Ammon's horn (tissue), 1 donor: Measurements from ENCODE around the gene ARHGAP12.
A peak's percentile ranks its signal among the peaks of the same experiment; 100 is the strongest.
"Not testable (repeated sequence)": the region's sequence is repeated elsewhere in the genome, so short reads cannot be mapped to it uniquely, and the experiment has no call there.

Source experiments
- DNase-seq: peaks from one replicate; pipeline ENCODE4 v3.0.0-alpha.2; 2016; ENCODE audit warnings: low spot score

Gene ARHGAP12

GRCh38 chr10:31923389-31923788, 5.2 kb downstream of the ARHGAP12 start:
- no peak for DNase-seq

DNA sequence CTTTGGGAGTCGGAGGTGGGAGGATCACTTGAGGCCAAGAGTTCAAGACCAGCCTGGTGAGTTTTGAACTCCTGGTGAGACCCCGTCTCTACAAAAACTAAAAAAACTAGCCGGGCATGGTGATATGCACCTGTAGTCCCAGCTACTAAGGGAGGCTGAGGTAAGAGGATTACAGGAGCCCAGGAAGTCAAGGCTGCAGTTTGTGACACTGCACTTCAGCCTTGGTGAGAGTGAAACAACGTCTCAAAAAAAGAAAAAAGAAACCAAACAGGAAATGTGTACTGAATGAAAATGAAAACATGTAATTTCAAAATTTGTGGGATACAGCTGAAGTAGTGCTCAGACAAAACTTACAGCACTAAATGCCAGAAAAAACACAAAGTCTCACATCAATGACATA, 7.6 kb downstream of the ARHGAP12 start:
- DNase-seq: no peak

DNA sequence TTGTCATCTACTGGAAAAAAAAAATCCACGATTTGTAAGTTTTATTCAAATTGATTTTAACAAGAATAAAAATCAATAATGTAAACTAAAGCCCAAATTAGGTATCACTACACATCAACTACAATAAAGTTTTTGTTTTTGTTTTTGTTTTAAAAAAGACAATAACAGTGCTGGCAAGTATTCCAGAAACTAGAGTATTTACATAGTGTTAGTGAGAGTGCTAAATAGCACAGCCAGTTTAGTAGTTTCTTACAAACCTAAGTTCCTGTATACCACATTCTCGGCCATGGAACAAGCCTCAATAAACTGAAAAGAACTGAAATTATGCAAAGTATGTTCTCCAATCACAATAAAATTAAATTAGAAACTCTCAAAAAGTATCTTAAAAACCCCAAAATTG, 8.1 kb downstream of the ARHGAP12 start:
- no peak for DNase-seq

GRCh38 chr10:31918671-31919409, 9.8 kb downstream of the ARHGAP12 start:
- DNase-seq: no peak

DNA sequence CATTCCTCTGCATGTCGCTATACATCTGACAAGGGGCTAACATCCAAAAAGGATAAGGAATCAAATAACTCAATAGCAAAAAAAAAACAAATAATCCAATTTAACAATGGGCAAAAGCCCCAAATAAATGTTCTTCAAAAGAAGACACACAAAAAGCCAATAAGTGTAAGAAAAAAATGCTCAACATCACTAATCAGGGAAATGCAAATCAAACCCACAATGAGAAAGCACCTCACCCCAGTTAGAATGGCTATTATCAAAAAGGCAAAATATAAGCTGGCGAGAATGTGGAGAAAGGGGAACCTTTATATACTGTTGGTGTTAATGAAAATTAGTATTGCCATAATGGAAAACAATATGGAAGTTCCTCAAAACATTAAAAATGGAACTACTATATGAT, 14.3 kb downstream of the ARHGAP12 start:
- no peak for DNase-seq

DNA sequence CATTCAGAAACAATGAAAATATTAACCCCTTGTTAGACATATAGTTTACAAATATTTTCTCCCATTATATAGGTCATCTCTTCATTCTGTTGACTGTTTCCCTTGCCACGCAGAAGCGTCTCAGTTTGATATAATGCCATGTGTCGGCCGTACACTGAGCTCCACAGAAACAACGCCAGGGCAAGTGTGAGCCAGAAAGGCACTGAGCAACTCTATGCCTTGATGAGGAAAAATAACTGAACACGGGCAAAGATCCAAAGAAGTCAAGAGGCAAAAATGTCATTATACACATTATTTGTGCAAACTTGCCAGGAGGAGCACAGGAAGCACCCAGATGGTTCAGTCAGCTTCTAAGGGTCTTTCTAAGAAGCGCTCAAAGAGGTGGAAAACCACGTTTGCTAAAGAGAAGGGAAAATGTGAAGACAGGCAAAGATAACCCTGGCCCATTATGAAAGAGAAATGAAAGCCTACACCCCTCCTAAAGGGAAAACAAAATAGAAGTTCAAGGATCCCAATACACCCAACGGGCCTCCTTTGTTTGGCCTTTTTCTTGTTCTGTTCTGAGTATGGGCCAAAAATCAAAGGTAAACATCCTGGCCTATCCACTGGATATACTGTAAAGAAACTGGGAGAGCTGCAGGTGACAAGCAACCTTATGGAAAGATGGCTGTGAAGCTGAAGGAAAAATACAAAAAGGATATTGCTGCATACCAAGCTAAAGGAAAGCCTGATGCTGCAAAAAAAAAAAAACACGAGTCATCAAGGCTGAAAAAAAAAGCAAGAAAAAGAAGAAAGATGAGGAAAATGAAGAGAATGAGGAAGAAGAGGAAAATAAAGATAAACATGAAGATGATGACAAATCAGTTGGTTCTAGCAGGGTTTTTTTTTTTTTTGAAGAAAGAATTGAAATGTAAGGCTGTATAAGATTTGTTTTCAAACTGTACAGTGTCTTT, 15.5 kb downstream of the ARHGAP12 start:
- DNase-seq: no peak

- DNase-seq: no peak
These were observed 16.3 kb downstream of the ARHGAP12 start for GRCh38 chr10:31912289-31912688.

- DNase-seq: no peak
These were observed 18.6 kb downstream of the ARHGAP12 start for GRCh38 chr10:31910016-31910415.

- DNase-seq: no peak
These were observed 20.5 kb downstream of the ARHGAP12 start for GRCh38 chr10:31908157-31908556.

- DNase-seq: no peak
These were observed 22.6 kb downstream of the ARHGAP12 start for GRCh38 chr10:31906039-31906438.

GRCh38 chr10:31905586-31905985, 23.0 kb downstream of the ARHGAP12 start:
- no peak for DNase-seq

GRCh38 chr10:31902625-31903024, 26.0 kb downstream of the ARHGAP12 start:
- DNase-seq: no peak

- DNase-seq: no peak
These were observed 31.1 kb downstream of the ARHGAP12 start for GRCh38 chr10:31897506-31897905.

DNA sequence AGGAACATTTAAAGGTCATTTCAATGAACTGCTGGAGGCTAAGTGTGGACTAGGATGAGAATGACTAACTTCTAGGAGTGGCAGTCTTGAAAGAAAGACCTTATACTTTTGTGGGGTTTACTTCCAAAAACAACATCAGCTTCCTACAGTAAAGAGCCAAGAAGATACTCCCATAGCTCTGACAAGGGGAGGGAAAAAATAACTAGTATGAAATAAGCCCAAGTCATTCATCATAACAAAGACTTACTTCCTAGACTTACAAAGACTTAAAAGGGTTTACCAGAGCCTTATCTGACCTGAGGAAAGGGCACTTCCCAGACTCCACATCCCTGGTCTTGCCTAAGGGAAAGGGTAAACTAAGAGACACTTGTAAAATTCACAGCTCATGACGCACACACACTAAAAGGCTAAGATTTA, 31.7 kb downstream of the ARHGAP12 start:
- no peak for DNase-seq

DNA sequence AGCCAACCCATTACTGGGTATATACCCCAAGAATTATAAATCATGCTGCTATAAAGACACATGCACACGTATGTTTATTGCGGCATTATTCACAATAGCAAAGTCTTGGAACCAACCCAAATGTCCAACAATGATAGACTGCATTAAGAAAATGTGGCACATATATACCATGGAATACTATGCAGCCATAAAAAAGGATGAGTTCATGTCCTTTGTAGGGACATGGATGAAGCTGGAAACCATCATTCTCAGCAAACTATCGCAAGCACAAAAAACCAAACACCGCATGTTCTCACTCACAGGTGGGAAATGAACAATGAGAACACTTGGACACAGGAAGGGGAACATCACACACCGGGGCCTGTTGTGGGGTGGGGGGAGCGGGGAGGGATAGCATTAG, 32.9 kb downstream of the ARHGAP12 start:
- DNase-seq: not testable (repeated sequence)

GRCh38 chr10:31888442-31888841, 40.2 kb downstream of the ARHGAP12 start:
- no peak for DNase-seq

GRCh38 chr10:31887850-31888249, 40.8 kb downstream of the ARHGAP12 start:
- DNase-seq: no peak

- no peak for DNase-seq
These were observed 41.7 kb downstream of the ARHGAP12 start for GRCh38 chr10:31886885-31887284.

- no peak for DNase-seq
These were observed 42.7 kb downstream of the ARHGAP12 start for GRCh38 chr10:31885971-31886370.

DNA sequence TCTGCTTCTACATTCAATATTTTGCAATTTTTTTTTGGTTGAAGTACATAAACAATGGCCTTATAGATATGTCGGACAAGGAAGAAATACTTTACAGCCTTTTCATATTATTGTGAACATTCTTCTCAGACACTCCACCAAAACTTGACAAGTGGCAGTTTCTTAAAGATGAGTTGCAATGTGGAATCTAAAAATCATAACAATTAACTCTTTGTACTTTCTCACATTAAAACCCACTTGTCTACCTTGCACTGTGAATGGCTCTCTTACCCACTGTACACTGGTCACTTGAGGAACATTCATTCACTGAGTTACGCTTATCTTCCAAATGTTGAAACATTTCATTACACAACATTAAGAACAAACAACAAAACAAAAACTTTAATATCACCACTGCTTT, 44.2 kb downstream of the ARHGAP12 start:
- no peak for DNase-seq

DNA sequence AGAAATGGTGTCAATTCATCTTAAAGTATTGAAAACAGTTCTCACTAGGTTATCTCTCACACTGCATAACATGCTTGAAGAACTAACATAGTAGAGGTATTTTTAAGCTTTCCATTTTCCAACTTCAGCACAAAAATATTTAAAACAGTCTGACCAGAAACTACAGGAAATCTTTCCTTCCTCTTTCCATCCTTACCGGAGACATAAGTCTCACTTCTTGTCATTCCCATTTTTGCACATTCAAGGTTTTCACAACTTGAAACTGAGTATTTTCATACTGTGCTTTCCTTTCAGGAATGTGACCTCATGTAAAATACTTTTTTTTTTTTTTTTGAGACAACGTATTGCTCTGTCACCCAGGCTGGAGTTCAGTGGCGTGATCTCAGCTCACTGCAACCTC, 45.2 kb downstream of the ARHGAP12 start:
- no peak for DNase-seq

DNA sequence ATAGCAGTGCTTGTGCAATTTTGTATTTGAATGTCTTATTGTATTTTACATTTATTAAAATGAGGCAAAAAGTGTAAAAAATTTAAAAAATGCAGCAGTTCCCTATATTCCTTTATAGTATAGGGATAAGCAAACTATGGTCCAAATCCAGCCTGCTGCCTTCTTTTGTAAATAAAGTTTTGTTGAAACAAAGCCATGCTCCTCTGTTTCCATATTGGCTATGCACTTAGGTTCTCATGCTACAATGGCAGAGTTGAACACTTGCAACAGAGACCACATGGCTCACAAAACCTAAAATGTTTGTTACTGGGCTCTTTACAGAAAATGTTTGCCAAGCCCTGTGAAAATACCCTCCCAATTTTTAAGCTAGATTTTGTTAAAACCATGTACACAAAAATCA, 50.1 kb downstream of the ARHGAP12 start:
- DNase-seq: no peak

DNA sequence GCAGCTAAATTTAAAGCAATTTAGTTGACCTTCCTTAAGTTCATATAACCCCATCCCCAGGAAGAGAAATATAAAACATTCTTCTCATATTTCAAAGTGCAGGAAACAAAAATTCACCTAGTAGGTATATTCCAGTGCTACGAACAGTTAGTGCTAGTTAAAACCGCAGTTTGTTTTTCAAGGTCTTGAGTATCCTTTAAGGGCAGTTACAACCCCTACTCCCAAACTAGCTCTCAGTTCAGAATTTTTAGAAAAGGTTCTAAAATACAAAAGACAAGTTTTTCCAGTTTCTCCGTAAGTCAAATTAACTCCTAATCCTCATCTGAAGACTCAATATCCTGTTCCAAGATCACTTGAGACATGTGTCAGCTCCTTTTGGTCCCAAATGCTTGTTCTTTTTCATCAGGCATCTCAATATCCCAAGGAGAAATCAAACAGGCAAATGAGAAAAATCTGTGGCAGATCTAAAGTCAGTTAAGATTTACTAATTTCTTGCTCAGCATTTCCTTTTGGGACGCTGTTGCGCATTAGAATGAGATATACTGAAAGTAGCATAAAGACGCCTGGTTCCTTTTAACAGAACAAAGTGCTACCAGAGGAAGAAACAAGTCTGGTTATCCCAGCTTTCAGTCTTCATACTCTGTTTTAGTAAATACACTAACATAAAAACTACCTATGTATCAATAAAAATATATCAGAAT, 51.8 kb downstream of the ARHGAP12 start:
- DNase-seq: peak; percentile 18
